SH-SY5Y (cell line): ENCODE measurements around the gene BHLHE41.

ENCODE experiments used
- GATA2 ChIP-seq: IDR thresholded peaks from 2 replicates; pipeline ENCODE4 v1.6.1; 2011; ENCODE audit warnings: mild to moderate bottlenecking, low read depth, low read length
- GATA3 ChIP-seq: IDR thresholded peaks from 2 replicates; pipeline ENCODE4 v1.6.1; 2011; ENCODE audit warnings: low read depth, mild to moderate bottlenecking, low read length, moderate library complexity

The BHLHE41 gene

DNA sequence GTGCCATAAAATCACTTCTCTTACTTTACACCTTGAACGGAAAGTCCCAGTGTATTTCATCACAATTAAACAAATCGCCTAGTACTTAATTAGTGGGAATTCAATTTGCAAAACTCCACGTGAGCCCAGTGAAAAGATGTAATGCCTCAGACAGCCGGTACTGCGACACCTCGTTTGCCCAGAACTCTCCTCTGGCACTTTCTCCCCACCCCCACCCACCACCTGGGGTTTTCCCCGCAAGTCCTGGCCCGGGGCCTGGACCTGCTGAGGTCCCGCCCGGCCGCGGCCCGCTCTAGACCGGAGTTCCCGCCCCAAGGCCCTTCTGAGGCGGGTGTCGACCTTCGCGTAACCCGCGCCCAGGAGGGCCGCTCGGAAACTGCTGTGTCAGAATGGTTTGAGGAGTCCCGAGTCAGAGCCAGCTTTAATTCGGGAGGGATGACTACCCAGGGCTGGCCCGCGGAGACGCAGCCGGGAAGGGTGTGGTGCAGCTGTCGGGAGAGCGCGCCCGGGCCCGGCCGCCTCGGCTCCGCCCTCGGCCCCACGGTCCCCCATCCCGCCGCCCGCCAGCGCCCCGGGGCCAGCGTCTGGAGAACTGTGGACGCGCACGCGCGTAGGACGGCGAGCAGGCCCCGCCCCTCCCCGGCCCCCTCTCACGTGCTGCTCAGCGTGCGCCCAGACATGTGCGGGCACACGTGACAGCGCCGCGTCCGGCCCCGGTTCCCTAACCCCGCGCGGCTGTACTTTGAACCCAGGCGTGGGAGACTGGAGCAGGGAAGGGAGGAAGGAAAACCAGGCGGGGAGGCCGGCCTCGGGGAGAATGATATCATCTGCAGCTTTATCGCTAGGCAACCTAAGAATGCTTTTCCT lies 10.8 kb downstream of the BHLHE41 start:
- TF ChIP-seq GATA3 (no peak), GATA2 (peak; percentile 78)

DNA sequence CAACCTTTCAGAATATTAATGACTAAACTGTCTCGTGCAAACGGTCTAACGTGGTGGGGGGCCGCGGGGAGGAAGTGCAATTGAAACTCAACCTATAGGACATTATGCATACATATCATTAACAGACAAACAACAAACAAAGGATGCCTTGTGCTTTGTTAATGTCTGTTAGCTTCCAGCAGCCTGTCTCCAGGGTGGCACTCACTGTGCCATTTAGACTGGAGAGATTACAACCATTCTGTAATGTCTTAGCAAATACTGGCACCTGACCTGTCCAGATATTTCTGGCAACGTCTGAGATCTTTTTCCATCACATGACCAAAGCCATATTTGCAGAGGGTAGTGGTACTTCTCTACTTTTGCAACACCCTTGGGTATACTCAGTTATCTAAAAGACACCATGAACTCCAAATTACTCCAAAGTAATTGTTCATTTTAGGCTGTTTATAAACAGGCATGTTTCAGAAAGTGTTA lies 11.6 kb downstream of the BHLHE41 start:
- no peak for TF ChIP-seq GATA2
- TF ChIP-seq GATA3, result no peak

DNA sequence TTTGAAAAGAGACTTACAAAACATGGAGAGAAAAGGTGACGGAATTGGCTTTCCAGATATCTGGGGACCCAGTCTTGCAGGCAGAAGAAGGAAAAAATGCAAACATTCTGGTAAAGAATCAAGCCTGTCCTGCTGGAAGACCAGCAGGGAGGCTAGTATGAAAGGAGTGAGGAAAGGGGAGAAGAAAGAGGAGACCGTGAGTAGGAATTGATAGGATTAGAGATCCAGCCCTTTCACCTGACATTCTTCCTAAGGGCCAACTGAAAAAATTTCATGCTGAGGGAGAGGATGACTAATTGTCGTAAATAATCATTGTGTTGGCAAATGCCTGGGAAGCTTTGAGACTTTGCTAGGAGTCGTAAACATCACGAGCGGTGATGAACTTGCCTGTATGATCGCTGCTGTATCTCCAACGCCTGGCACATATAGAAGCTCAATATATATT lies 12.1 kb downstream of the BHLHE41 start:
- no peak for TF ChIP-seq GATA2

DNA sequence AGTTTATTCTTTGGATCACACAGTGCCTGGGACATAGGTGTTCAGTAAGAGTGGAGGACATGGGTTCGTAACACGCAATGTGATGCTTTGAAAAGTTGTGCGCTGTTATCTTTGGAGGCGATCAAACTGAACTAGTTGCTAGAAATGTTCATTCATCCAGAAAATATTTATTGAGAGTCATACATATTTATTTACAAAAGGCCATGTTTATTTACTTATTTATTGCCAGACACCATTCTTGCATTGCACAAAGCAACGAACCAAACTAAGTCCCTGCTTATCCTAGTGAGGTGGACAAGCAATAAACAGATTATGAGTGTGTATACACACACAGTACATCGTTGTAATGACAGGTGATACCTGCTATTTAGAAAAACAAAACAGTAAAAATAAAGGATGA lies 12.6 kb downstream of the BHLHE41 start:
- TF ChIP-seq GATA2 (no peak), GATA3 (no peak)

DNA sequence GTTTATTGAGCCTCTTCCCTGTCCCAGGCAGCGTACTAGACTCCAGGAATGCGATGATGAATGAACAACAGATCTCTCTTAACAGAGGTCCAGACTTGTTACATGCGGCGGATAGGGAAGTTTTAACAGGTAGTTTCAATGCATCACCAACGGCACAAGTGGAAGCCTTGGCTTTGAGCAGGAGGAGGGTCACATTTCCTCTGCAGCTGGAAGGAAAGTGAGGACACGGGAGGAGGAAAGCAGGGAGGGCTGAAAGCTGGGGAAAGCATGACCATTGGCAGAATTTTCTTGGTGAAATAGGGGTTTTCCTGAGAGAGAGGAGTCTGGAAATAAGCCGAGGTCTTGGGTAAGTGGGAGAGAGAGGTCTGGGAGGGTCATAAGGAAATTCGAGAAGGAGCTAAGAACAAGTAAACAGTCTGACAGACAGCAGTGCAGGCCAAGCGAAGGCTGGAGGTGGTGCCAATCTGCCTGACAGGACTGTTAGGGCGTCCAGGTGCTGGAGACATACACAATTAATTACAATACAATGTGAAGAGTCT lies 15.4 kb downstream of the BHLHE41 start:
- TF ChIP-seq GATA3, result no peak
- TF ChIP-seq GATA2, result no peak

DNA sequence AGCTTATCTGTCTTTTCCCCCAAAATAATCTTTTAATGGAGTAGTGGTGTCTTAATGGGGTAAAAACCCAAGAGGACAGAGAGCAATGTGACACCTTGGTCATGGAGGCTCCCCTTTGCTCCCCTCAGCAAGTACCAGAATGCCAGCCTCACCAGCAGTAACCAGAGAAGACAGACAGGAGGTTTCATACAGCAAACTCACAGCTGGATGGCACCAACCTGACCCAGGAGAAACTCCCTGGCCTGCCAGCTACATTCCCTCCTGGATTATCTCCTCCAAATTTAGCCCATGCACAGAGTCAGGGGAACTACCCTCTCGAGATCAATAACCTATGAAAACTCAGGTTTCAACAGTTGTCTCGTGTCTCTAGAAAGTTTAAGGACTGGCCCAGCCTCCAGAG lies 15.9 kb downstream of the BHLHE41 start:
- no peak for TF ChIP-seq GATA3
- no peak for TF ChIP-seq GATA2

DNA sequence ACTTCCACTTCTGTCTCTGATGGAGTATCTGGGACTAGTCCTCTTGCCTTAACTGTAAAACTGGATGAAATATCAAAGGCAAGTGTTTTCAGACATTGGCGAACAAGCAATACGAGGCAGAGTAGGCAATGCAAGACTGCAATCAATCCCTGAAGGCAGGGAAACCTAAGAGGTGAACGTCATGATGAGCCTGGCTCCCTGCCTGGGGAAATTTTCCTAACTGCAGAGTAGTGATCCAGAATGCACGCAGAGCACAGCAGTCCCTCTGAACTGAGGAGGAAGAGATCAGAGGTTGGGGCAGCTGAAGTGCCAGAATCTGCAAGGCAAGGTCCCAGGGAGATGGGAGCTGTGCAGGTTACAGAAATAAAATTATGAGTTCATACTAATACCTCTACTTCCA lies 18.5 kb downstream of the BHLHE41 start:
- no peak for TF ChIP-seq GATA2
- no peak for TF ChIP-seq GATA3

DNA sequence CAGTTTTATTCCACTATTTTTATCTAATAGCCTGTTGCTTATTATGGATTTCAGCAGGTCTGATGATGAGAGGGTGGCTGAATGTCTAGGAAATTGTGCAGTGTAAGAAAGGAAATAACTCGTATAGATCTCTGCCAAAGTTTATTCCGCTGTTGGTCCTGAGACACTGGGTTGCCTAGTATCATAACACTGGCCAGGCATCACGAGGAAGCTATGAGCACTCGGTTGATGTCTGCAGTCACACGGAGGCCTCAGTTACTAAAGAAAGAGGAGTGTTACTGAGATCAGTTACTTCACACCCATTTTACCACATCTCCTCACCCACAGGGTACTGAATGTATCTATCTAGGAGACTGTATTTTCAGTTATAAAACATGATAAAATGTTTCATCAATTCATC lies 21.9 kb downstream of the BHLHE41 start:
- TF ChIP-seq GATA3, result no peak
- TF ChIP-seq GATA2, result no peak

DNA sequence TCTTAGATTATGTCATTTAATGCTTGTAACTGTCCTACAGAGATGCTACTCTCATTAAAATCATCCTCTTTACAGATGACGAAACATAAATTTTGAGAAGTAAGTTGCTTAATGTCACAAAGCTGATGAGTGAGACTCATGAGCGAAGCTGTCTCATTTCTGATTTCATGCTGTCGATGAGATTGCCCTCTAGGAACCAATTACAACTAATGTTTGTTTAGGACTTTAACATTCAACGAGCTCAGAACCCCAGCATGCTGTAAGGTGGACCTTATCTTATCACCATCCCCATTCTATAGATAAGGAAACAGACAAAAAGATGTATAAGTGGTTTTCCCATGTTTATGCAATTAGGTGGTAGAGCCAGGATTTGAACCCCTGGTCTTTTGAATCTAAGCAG lies 23.1 kb downstream of the BHLHE41 start:
- TF ChIP-seq GATA3 (no peak), GATA2 (no peak)

DNA sequence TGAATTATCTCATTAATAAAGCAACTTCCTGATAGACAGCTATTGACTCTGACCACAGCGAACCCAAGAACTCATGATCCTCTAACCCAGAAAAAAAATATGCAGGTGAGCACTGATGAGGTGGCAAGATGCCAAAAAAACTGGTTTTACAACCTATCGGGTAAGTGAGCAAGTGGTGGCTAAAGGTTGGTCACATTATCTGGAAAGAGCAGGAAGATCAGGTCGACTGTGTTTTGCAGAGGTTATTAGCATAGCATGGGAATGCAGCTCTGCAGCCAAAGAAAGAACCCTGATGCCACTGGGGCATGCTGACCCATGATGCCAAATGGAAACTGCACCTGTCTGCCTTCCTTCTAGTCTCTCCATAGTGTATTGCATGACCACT lies 23.5 kb downstream of the BHLHE41 start:
- TF ChIP-seq GATA2, result no peak

DNA sequence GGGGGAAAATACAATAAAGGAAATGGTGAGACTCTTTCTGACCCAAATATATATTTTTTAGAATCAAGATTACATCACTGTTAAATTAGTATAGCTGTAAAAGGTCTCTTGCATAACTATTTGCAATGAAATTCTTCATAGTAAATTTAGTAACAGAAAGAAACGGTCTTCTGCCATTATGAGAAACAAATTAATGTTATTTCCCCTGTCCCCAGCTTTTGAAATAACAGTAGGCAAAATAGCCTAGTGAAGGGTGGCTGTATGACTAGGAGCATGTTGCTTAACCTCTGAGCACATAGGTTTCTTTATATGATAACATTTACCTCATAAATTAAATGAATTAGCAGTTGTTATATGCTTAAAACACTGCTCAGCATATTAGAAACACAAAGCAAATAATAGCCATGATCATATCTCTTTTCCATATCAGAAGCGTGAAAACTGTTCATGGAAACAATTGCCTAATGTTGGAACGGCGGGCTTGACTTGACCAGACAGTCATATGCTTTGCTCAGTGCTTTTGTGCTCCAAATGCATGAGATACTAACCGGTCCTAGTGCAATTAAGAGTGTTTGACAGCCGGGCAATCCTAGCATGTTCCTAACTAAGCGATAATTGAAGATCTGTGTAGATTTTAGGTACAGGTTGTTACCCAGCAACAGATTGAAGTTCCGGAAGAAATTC lies 24.0 kb downstream of the BHLHE41 start:
- TF ChIP-seq GATA2, result no peak

DNA sequence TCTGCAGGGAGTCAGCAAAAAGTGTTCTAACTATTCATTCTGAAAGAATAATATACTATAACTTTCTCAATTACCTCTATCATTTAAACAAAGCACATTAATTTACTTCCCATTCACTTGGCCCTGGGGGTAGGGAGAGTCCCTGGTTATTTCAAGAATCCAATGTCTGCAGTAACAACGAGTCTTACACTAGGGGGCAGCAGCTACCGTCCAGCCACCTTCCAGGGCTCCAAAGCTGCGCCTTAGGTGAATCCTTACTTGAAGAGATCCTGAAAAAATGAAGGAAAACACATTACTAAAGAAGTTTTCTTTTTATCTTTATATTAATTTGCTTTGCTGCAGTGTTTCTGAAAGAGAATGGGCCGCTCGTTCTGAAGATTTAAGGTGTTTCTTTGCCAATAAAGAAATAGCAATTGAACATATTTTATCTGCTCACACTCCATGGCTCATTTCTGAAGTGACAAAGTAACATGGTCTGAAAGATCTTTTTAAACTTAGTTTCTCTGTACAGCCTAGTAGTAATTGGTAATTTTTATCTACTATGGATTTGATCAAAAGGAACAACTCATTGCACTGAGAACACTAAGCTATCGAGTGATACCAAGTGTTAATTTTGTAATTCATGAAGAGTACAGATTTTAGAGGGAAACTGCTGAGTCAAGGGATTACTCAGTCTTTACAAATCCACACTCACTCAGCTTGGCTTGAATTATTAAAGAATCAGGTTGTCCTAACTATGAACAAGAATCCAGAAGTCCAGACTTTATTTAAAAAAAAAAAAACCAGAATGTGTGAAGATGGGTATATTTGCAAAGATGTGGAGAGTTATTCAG lies 27.6 kb downstream of the BHLHE41 start:
- TF ChIP-seq GATA2 (no peak), GATA3 (no peak)

DNA sequence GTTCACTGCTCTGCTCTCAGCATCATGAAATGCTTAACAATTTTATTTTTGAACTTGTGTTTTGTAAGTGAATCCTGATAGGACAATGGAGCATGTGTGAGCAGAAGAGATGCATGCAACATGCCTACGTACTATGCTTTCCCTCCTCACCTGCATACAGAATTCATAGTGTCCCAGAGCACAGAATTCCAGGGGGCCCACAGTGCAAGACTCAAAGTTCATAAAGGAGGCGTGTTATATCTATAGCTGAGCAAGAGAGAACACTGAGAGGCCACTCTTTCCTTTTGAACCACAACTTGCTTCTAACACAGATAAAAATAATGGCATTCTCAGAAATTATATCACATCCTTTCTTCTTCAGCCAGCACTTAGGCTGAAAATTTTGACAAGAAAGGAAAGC lies 28.8 kb downstream of the BHLHE41 start:
- no peak for TF ChIP-seq GATA2
- no peak for TF ChIP-seq GATA3

DNA sequence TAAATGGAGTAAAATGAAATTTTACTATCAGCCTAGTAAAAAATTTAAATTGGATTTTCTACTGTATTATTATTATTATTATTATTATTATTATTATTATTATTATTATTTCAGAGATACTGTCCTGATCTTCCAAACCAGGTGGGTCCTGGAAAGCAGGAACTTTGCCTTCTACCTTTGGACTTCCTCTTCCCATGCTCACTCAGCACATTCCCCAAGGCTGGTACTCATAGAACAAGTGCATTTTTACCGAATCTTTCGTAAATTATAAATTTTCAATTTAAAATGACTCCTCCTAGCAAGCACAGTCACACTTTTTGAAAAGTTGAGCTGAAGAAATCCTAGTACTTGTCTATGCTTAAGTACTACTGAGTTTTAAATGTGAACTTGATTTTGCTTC lies 29.7 kb downstream of the BHLHE41 start:
- TF ChIP-seq GATA2 (no peak), GATA3 (no peak)
